SK-N-SH (cell line): ENCODE measurements around the gene WRAP73. TPM values are rescaled to one million over a fixed set of nuclear protein-coding genes. Genes with fewer than 3 reads are reported as not detected.

ENCODE experiments used
- CTCF ChIA-PET: fragments of 300-600, 350-600 bp; formaldehyde crosslinking; extraction: SDS; loops from one replicate; lab custom pipeline; 2021; lab: Yijun Ruan, JAX
- POLR2A ChIA-PET: fragments of 350-600 bp; sonication (Branson Sonifier 250); formaldehyde crosslinking; extraction: SDS; loops from one replicate; lab custom pipeline; 2020; ENCODE audit warnings: antibody characterized with exemption, inconsistent platforms; lab: Yijun Ruan, JAX
- DNase-seq: peaks from one replicate; pipeline ENCODE4 v3.0.0; 2012
- H2AFZ ChIP-seq: fragments of 200-600 bp; sonication (generic); 2 replicates; pipeline ENCODE4 v1.8.1; 2016; ENCODE audit warnings: antibody characterized with exemption, mild to moderate bottlenecking, low read depth
- H3F3A ChIP-seq: fragments of 200-600 bp; sonication (generic); replicated peaks from 2 replicates; pipeline ENCODE3; 2016; ENCODE audit warnings: antibody characterized with exemption, mild to moderate bottlenecking; ENCODE audit not compliant: insufficient read depth
- H3K27ac ChIP-seq, 2 experiments: fragments of 200-500 bp in 1 of 2; fragments of 200-600 bp in 1 of 2; sonication (Bioruptor generic) in 1 of 2; sonication (generic), shearing (Covaris generic) in 1 of 2; 2 replicates each; pipeline versions ENCODE4 v1.5.1 to v1.6.1; 2014 to 2016; ENCODE audit warnings: low read depth in 2 of 2, inconsistent platforms in 1 of 2, low read length in 1 of 2, mild to moderate bottlenecking in 1 of 2, mixed read lengths in 1 of 2
- H3K27me3 ChIP-seq: fragments of 200-600 bp; sonication (generic), shearing (Covaris generic); 2 replicates; pipeline ENCODE4 v1.6.1; 2016; ENCODE audit warnings: mixed run types; ENCODE audit not compliant: insufficient read depth
- H3K36me3 ChIP-seq, 2 experiments: fragments of 200-500 bp in 1 of 2; fragments of 200-600 bp in 1 of 2; sonication (Bioruptor generic) in 1 of 2; sonication (generic) in 1 of 2; replicated peaks in 1 of 2; 2 replicates each; pipeline versions ENCODE3 to v1.5.1; 2014 to 2016; ENCODE audit warnings: low read length in 1 of 2, mild to moderate bottlenecking in 1 of 2; ENCODE audit not compliant: insufficient read depth in 2 of 2, control insufficient read depth in 1 of 2
- H3K4me1 ChIP-seq, 2 experiments: fragments of 200-500 bp in 1 of 2; fragments of 200-600 bp in 1 of 2; sonication (Bioruptor generic) in 1 of 2; sonication (generic), shearing (Covaris generic) in 1 of 2; 2 replicates each; pipeline versions ENCODE4 v1.5.1 to v1.6.1; 2014 to 2016; ENCODE audit warnings: low read depth in 1 of 2, low read length in 1 of 2, mixed run types in 1 of 2; ENCODE audit not compliant: insufficient read depth in 2 of 2, control insufficient read depth in 1 of 2
- H3K4me2 ChIP-seq: fragments of 200-600 bp; sonication (generic), shearing (Covaris generic); 2 replicates; pipeline ENCODE4 v1.6.1; 2017; ENCODE audit warnings: mixed run types
- H3K4me3 ChIP-seq, 2 experiments: fragments of 200-500 bp in 1 of 2; fragments of 200-600 bp in 1 of 2; sonication (Bioruptor generic) in 1 of 2; sonication (generic), shearing (Covaris generic) in 1 of 2; 2 replicates each; pipeline versions ENCODE4 v1.5.1 to v1.8.1; 2014 to 2016; ENCODE audit warnings: low read depth in 2 of 2, inconsistent platforms in 1 of 2, low read length in 1 of 2, mild to moderate bottlenecking in 1 of 2, mixed read lengths in 1 of 2, moderate library complexity in 1 of 2
- H3K79me2 ChIP-seq: fragments of 200-600 bp; sonication (generic); 2 replicates; pipeline ENCODE4 v1.8.1; 2017; ENCODE audit warnings: mild to moderate bottlenecking; ENCODE audit not compliant: insufficient read depth
- H3K9ac ChIP-seq: fragments of 200-600 bp; sonication (generic); 2 replicates; pipeline ENCODE4 v1.6.1; 2017; ENCODE audit warnings: mixed run types
- H3K9me2 ChIP-seq: fragments of 200-600 bp; sonication (generic); 2 replicates; pipeline ENCODE4 v1.6.1; 2017; ENCODE audit warnings: mixed run types
- H3K9me3 ChIP-seq: fragments of 200-600 bp; sonication (generic); 2 replicates; pipeline ENCODE4 v1.6.1; 2017; ENCODE audit warnings: mixed run types, mild to moderate bottlenecking, moderate library complexity
- H4K20me1 ChIP-seq: fragments of 200-600 bp; sonication (generic); 2 replicates; pipeline ENCODE4 v1.6.1; 2017; ENCODE audit warnings: mild to moderate bottlenecking, mixed run types; ENCODE audit not compliant: insufficient read depth
- CTCF ChIP-seq: fragments of 200-600 bp; sonication (generic); IDR thresholded peaks from 2 replicates; pipeline ENCODE4 v1.6.1; 2017; ENCODE audit warnings: antibody characterized with exemption, mild to moderate bottlenecking, moderate library complexity
- EP300 ChIP-seq, 2 experiments: IDR thresholded peaks; 2 replicates each; pipeline versions ENCODE4 v1.4.0 to v1.6.1; 2012; ENCODE audit warnings: borderline replicate concordance in 1 of 2, low read depth in 1 of 2, low read length in 1 of 2
- EZH2phosphoT487 ChIP-seq: fragments of 200-600 bp; sonication (generic); IDR thresholded peaks from 2 replicates; pipeline ENCODE4 v1.6.1; 2017; ENCODE audit warnings: low read depth, mixed run types, mild to moderate bottlenecking, antibody characterized with exemption, moderate library complexity, borderline replicate concordance
- FOXJ3 ChIP-seq: sonication (generic); formaldehyde crosslinking; IDR thresholded peaks from 2 replicates; pipeline ENCODE4 v1.5.1; 2020; ENCODE audit warnings: mild to moderate bottlenecking, missing genetic modification reagents
- GATA2 ChIP-seq: sonication (generic); formaldehyde crosslinking; IDR thresholded peaks from 2 replicates; pipeline ENCODE4 v1.5.0; 2020; ENCODE audit warnings: mild to moderate bottlenecking, missing genetic modification reagents
- IRF3 ChIP-seq: fragments of 150-350 bp; IDR thresholded peaks from 2 replicates; pipeline ENCODE4 v1.6.1; 2016; ENCODE audit warnings: mild to moderate bottlenecking, low read depth, low read length
- JUND ChIP-seq: IDR thresholded peaks from 2 replicates; pipeline ENCODE4 v1.4.0; 2012
- NFIC ChIP-seq: IDR thresholded peaks from 2 replicates; pipeline ENCODE4 v1.4.0; 2012; ENCODE audit warnings: borderline replicate concordance
- POLR2AphosphoS5 ChIP-seq: IDR thresholded peaks from 2 replicates; pipeline ENCODE4 v1.6.1; 2012; ENCODE audit warnings: low read depth, low read length
- RCOR1 ChIP-seq: fragments of 150-350 bp; IDR thresholded peaks from 2 replicates; pipeline ENCODE4 v1.6.1; 2017; ENCODE audit warnings: antibody characterized with exemption, low read length
- REST ChIP-seq: IDR thresholded peaks from 2 replicates; pipeline ENCODE4 v1.6.1; 2012; ENCODE audit warnings: mild to moderate bottlenecking, low read depth, low read length, moderate library complexity
- SMC3 ChIP-seq: IDR thresholded peaks from 2 replicates; pipeline ENCODE4 v1.6.1; 2012; ENCODE audit warnings: low read depth, low read length, improper control_type of control experiment
- USF2 ChIP-seq: fragments of 150-350 bp; IDR thresholded peaks from 2 replicates; pipeline ENCODE4 v1.6.1; 2017; ENCODE audit warnings: antibody characterized with exemption, low read length, low read depth, borderline replicate concordance
- YY1 ChIP-seq: IDR thresholded peaks from 2 replicates; pipeline ENCODE4 v1.4.0; 2012; ENCODE audit warnings: low read depth, mild to moderate bottlenecking
- WGBS: methylation state at CpG from one replicate; pipeline ENCODE4 v1.1.6; 2017; ENCODE audit warnings: low lambda C conversion rate; 5-methylcytosine and 5-hydroxymethylcytosine counted together
- polyA plus RNA-seq, 3 experiments: library from polyadenylated mRNA; depleted of rRNA; stranded (reverse); fragments of >200 nt; gene quantifications; 2 replicates each; pipeline ENCODE4 v1.2.3, GENCODE V29; 2012

The WRAP73 gene
- polyA plus RNA-seq, 1 of the 3 experiments (the other 2 are of a cell fraction) = 61.9 TPM

- Histone ChIP-seq H3K9ac (no peak overlapping the region), H3K9me2 (no peaks in the 10 kb centered on the region), H3K27ac (no peak overlapping the region), H3K27me3 (no peaks in the 10 kb centered on the region)
- DNase-seq = no peak
- TF ChIP-seq POLR2AphosphoS5 (no peak), YY1 (no peak), RCOR1 (no peak), SMC3 (no peak), FOXJ3 (CRISPR knock-in tag) (no peak), IRF3 (no peak), USF2 (no peak), JUND (no peak), CTCF (no peak), NFIC (no peak), GATA2 (CRISPR knock-in tag) (no peak), EP300 (IDR thresholded peaks at IDR 0.05; ENCODE audit: borderline replicate concordance in 1 of 2, low read depth in 1 of 2, low read length in 1 of 2) (no peak), EZH2phosphoT487 (no peak), REST (no peak)
- TF ChIP-seq, all 33 proteins: peak for 0
- Histone ChIP-seq H2AFZ (no peak overlapping the region), H3F3A (no peaks in the 10 kb centered on the region), H3K4me1 (peaks cover 0 to 23% of the 10 kb centered on the region in 2 experiments; a peak in 1 of 4 replicates), H3K4me3 (no peak overlapping the region), H3K79me2 (no peaks in the 10 kb centered on the region), H3K9me3 (no peaks in the 10 kb centered on the region), H4K20me1 (no peaks in the 10 kb centered on the region), H3K4me2 (no peak overlapping the region), H3K36me3 (no peaks in the 10 kb centered on the region)
- ChIA-PET POLR2A (no interaction called here), CTCF (interaction anchor here (1.1 to 2.2 kb wide), 2 partner anchors 20 to 112 kb away, joined by 4 to 7 read pairs; no protein-coding TSS in a partner anchor)
- WGBS = 83% methylated on average over 7 of the region's 21 CpGs
Measured at GRCh38 chr1:3602375-3602774, 47.5 kb downstream of the WRAP73 start.
